ENCODE results near the gene DNAH10.

Gene DNAH10

DNA sequence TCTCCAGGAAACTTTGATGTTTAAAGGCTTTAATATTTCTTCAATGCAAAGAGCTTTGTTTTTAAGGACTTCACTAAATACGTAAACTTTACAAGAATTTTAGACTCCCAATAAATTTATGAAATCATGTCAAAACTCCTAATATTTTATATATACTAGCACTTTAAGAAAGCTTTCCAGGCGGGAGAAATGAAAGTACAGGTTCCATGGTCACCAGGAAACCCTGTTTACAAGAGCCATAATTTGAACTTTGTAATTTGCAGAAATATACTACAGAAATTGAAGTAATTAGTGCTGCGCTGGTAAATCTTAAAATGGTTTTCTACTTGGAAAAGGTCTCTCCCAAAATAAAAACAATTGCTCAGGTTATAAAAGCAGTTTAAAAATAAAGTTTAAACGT, 201.7 kb downstream of the DNAH10 start:
- no peaks in the 10 kb centered on the region for H3K79me2 ChIP-seq (ENCODE audit: insufficient read depth, low read length)
- no peaks in the 10 kb centered on the region for H3K36me3 ChIP-seq (ENCODE audit: low read length)
- no peaks in the 10 kb centered on the region for H3K27me3 ChIP-seq (ENCODE audit: low read length)
- TF ChIP-seq, protein P1, sequence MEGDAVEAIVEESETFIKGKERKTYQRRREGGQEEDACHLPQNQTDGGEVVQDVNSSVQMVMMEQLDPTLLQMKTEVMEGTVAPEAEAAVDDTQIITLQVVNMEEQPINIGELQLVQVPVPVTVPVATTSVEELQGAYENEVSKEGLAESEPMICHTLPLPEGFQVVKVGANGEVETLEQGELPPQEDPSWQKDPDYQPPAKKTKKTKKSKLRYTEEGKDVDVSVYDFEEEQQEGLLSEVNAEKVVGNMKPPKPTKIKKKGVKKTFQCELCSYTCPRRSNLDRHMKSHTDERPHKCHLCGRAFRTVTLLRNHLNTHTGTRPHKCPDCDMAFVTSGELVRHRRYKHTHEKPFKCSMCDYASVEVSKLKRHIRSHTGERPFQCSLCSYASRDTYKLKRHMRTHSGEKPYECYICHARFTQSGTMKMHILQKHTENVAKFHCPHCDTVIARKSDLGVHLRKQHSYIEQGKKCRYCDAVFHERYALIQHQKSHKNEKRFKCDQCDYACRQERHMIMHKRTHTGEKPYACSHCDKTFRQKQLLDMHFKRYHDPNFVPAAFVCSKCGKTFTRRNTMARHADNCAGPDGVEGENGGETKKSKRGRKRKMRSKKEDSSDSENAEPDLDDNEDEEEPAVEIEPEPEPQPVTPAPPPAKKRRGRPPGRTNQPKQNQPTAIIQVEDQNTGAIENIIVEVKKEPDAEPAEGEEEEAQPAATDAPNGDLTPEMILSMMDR (IDR thresholded peaks at IDR 0.05; ENCODE audit: insufficient read depth, low read length, poor library complexity, severe bottlenecking), result no peak
- TF ChIP-seq EZH2phosphoT487 (conservative IDR thresholded peaks at IDR 0.05; ENCODE audit: low read length), result no peak
- H3K4me3 ChIP-seq (ENCODE audit: insufficient read depth, low read length, poor library complexity, severe bottlenecking), result no peak overlapping the region
- no peaks in the 10 kb centered on the region for H3K9me2 ChIP-seq (replicated peaks; ENCODE audit: insufficient read depth, low read length)
- H2AFZ ChIP-seq (ENCODE audit: low read depth, low read length, severe bottlenecking), result no peak overlapping the region
- no peak overlapping the region for H3K9ac ChIP-seq (ENCODE audit: low read length)
- no peaks in the 10 kb centered on the region; the same call in 1 of the 2 replicates for H4K20me1 ChIP-seq (ENCODE audit: low read depth, low read length)
- H3K4me2 ChIP-seq (ENCODE audit: low read depth, low read length, poor library complexity, severe bottlenecking), result no peak overlapping the region
- no peak overlapping the region for H3K27ac ChIP-seq (ENCODE audit: low read depth, low read length)
- no peaks in the 10 kb centered on the region for H3F3A ChIP-seq (ENCODE audit: insufficient read depth)
- no peaks in the 10 kb centered on the region for H3K9me3 ChIP-seq (ENCODE audit: insufficient read depth, low read length)

DNA sequence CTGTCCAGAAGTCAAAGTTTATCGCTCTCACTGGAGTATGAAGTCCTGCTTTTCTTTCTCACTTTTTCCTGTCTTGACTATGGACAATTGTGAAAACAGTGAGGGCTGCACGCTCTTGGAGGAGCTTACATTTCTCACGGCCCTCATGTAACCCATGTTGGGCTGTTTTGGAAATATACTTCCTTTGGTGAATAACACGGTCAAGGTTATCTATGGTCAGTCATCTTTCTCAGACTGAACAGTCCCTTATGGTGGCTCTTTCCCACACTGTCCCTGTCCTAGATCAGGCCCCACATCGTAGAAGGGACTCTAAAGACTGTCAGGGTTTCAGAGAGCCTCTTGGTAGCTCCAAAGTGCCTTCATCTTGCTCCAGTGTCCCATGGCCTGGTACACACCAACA, 203.3 kb downstream of the DNAH10 start:
- H4K20me1 ChIP-seq (ENCODE audit: low read depth, low read length), result no peaks in the 10 kb centered on the region; the same call in 1 of the 2 replicates
- H2AFZ ChIP-seq (ENCODE audit: low read depth, low read length, severe bottlenecking), result no peak overlapping the region
- H3K27ac ChIP-seq (ENCODE audit: low read depth, low read length), result no peak overlapping the region
- H3F3A ChIP-seq (ENCODE audit: insufficient read depth), result no peaks in the 10 kb centered on the region
- H3K9me3 ChIP-seq (ENCODE audit: insufficient read depth, low read length), result no peaks in the 10 kb centered on the region
- TF ChIP-seq, protein P1 (IDR thresholded peaks at IDR 0.05; ENCODE audit: insufficient read depth, low read length, poor library complexity, severe bottlenecking), result no peak
- TF ChIP-seq EZH2phosphoT487 (conservative IDR thresholded peaks at IDR 0.05; ENCODE audit: low read length), result no peak
- H3K4me2 ChIP-seq (ENCODE audit: low read depth, low read length, poor library complexity, severe bottlenecking), result no peak overlapping the region
- H3K79me2 ChIP-seq (ENCODE audit: insufficient read depth, low read length), result no peaks in the 10 kb centered on the region
- H3K27me3 ChIP-seq (ENCODE audit: low read length), result no peaks in the 10 kb centered on the region
- no peak overlapping the region for H3K4me3 ChIP-seq (ENCODE audit: insufficient read depth, low read length, poor library complexity, severe bottlenecking)
- H3K9ac ChIP-seq (ENCODE audit: low read length), result no peak overlapping the region
- no peaks in the 10 kb centered on the region for H3K36me3 ChIP-seq (ENCODE audit: low read length)
- no peaks in the 10 kb centered on the region for H3K9me2 ChIP-seq (replicated peaks; ENCODE audit: insufficient read depth, low read length)

DNA sequence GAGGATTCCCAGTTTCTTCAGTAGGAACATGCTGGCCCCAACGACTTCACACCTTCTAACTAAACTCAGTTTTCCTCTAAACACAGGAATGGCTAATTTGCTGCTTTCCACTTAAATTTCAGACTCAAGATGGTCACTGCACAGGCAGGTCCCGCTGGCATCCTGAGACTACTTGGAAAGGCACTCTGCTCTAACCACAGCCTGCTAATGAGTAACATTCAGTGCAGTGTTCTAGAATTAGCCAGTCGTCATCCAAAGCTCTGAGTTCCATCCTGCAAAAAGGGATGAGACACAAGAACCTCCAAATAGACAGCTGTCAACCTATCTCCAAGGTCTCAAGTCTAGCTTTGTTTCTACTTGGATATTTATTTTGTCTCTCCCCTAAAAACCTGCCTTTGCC, 204.5 kb downstream of the DNAH10 start:
- Histone ChIP-seq H4K20me1 (ENCODE audit: low read depth, low read length) (peaks cover 5% of the 10 kb centered on the region; the same call in 1 of the 2 replicates), H3K4me3 (ENCODE audit: insufficient read depth, low read length, poor library complexity, severe bottlenecking) (no peak overlapping the region), H3K27ac (ENCODE audit: low read depth, low read length) (no peak overlapping the region), H3K9ac (ENCODE audit: low read length) (no peak overlapping the region), H3K9me2 (replicated peaks; ENCODE audit: insufficient read depth, low read length) (no peaks in the 10 kb centered on the region), H3K36me3 (ENCODE audit: low read length) (no peaks in the 10 kb centered on the region), H3K79me2 (ENCODE audit: insufficient read depth, low read length) (no peaks in the 10 kb centered on the region), H2AFZ (ENCODE audit: low read depth, low read length, severe bottlenecking) (no peak overlapping the region), H3K9me3 (ENCODE audit: insufficient read depth, low read length) (no peaks in the 10 kb centered on the region), H3K27me3 (ENCODE audit: low read length) (no peaks in the 10 kb centered on the region), H3F3A (ENCODE audit: insufficient read depth) (peaks cover 5% of the 10 kb centered on the region; the same call in 1 of the 2 replicates), H3K4me2 (ENCODE audit: low read depth, low read length, poor library complexity, severe bottlenecking) (no peak overlapping the region)
- TF ChIP-seq, protein P1 (IDR thresholded peaks at IDR 0.05; ENCODE audit: insufficient read depth, low read length, poor library complexity, severe bottlenecking), result no peak
- TF ChIP-seq EZH2phosphoT487 (conservative IDR thresholded peaks at IDR 0.05; ENCODE audit: low read length), result no peak

Measured in SU-DHL-6 (cell line).